Stimulated activated CD4-positive, alpha-beta T cell treated with anti-CD3 and anti-CD28 coated beads, Interleukin-15, amount 100 ng/mL, for 1 hour (primary cell): ENCODE results near the gene CILP2.
A peak's percentile ranks its signal among the peaks of the same experiment; 100 is the strongest.

Experiments
- DNase-seq, 2 donors: peaks; one replicate each; pipeline ENCODE4 v3.0.0-alpha.2; 2020; ENCODE audit warnings: low read depth in 1 of 2, low spot score in 1 of 2

CILP2 gene

DNA sequence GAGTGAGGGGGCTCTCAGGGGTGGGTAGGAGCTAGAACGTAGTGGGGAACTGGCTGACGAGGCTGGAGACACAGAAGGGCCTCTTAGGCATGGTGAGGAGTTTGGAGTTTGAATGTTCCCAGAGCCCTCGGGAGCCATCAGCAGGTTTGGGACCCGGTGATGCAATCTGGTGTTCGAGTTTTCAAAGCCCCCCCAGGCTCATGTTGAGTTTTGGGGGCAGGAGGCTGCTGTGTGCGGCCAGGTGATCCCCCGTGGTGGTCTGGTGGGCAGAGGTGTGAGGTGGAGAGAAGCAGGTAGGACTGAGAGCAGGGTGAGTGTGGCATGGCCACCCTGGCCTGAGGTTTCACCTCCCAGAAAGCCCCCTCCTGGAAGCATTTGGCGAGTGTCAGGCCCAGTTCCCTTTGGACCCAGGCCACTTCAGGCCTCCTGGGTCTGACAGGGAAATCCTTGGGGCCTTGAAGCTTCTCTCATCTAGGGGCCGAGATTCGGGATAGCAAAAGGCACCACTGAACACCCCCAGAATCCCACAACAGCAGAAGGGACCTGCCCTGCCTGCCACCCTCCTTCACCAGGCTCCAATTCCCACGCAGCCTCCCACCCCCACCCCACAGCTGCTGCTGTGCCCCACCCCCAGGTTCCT lies 8.2 kb upstream of the CILP2 start:
- DNase-seq, result no peak

DNA sequence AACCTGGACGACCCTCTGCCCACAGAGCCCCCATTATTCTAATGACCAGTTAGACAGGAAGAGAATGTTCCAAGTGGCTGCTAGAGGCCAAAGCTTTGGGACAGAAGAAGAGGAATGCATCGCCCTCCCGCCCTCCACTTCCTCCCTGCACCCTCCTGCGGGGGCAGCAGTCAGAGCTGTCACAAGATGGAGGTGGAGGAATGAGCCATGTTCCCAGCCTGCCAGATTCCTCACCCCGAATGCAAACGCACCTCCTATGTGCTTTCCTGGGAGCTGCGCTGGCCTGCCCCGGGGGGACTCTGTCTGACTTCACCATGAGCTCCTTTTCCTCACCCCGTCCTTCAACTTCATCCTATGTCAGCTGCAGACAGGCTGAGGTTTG lies 7.7 kb upstream of the CILP2 start:
- DNase-seq, result no peak

DNA sequence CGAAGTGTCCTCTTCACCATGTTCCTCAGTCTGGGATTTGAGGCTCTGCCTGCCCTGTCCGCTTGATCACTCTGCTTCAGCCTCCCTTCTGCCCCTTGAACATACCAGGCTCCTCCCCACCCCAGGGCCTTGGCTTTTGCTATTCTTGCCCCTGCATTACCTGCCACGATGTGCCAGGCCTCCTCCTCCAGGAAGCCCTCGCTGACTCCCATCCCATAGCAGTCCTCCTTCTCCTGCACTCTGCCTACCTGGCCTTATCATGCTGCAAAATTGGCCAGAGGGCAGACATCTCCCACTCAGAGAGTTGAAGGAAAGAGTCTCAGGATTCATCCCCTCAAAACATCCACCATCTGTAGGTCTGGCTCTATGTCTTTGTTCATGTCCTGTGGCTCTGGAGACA lies 7.2 kb upstream of the CILP2 start:
- no peak for DNase-seq

DNA sequence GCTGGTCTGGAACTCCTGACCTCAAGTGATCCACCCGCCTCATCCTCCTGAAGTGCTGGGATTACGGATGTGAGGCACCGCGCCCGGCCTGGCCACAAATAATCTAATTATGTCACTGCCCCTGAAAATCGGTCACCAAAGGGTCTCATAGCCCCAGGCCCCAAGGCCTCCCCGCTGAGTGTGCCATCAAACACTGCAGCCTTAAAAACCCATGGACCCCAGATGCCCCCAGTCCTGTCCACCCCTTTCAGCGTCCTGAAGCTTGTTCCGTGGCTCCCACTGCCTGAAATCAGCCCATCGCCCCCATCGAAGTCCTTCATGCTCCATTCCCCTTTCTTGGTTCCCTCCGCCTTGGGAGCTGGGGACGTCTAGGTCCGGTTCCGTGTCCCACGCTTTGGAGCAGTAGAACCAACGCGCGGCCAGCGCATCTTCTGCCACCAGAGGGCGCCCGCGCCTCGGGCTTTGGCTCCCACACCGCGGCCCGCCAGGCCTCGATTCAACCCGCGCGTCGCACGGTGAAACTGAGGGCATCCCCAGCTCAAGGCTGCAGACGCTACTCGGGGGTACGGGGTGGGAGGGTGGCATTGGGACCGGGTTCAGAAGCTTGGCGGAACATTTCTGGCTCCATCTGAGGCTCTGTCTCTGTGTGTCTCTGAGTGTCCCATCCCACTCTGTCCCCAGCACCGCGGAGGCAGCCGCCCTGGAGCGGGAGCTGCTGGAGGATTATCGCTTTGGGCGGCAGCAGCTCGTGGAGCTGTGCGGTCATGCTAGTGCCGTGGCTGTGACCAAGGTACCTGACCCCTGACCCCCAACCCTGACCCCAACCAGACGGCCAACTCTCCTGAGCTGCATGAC lies 5.9 kb upstream of the CILP2 start:
- DNase-seq, result peak; percentile 73 to 88

DNA sequence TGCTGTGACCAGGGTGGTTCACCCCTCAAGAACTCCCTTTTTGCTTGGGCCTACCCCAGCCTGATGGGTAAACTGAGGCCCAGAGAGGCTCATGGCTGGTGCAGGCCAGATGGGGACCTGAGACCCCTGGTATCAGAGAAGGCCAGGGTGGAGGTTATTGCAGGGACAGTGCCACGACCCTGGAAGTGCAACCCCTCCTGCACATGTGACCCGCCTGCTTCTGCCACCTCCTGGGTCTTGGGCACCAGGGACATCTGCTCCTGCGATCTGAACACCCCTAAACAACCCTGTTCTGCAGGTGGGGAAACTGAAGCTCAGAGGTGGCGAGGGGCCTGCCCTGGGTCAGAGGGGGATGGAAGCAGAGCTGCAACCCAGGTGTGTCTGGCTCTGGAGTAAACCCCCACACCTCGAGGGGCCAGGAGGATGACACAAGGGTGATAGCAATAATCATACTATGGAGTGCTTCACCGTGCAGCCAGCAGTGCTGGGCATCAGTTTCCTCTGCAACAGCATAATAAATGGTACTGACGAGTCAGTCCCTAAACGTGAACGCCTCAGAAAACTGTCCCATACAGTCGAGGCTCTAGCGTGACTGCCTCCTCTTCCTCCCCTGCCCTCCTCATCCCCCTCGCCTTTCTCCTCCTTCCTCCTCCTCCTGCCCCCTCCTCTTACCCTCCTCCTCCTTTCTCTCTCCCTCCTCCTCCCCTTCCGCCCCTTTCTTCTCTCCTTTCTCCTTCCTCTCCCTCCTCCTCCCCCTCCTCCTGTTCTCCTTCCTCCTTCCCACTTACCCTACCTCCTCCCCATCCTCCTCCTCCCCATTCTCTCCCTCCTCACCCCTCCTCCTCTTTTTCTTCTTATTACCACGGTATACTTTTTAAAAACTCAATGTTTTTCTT lies 5.0 kb upstream of the CILP2 start:
- no peak for DNase-seq

DNA sequence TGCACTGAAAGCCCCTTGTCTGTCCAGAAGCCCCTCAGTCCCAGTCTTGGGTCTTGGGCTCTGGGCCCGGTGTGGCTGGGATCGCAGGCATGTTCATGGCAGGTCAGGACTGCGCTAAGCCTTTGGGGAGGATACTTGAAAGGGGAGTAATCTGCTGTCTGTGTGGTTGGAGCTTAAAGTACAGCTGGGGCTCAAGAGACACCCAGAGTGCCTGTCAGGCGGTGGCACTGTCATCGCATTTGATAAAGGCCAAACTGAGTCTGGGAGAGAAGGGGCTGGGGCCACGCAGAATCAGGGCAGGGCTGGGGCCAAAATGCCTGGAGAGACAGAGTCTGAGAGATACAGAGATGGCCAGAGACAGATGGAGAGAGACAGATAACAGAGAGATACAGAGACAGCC lies 4.2 kb upstream of the CILP2 start:
- DNase-seq, result no peak

DNA sequence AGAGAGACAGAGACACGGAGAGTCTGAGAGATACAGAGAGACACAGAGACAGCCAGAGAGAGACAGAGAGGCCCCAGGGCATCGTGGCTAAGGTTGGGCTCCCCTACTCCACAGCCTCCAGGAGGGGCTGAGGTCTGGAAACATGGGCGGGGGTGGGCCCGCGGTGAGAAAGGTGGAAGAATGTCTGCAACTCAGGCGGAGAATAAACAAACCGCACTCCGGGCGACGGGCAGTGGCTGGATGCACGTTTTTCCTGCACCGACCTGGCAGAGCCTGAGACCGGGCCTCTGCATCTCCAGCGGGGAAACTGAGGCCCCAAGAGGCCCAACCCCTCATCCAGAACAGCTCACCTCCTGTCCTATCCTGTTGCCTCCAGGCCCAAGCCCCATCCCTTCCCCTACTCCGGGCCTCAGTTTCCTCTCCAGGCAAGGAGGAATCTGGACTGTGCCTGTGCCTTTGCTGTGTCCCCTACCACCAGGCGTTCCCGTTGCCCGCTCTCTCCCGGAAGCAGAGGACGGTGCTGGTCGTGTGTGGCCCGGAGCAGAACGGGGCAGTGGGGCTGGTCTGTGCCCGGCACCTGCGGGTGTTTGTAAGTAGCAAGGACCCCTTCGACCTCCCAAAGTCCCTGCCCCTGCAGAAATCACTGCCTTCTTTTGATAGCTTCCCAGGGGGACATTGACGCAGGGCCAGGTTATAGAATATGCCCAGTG lies 3.4 kb upstream of the CILP2 start:
- no peak for DNase-seq

DNA sequence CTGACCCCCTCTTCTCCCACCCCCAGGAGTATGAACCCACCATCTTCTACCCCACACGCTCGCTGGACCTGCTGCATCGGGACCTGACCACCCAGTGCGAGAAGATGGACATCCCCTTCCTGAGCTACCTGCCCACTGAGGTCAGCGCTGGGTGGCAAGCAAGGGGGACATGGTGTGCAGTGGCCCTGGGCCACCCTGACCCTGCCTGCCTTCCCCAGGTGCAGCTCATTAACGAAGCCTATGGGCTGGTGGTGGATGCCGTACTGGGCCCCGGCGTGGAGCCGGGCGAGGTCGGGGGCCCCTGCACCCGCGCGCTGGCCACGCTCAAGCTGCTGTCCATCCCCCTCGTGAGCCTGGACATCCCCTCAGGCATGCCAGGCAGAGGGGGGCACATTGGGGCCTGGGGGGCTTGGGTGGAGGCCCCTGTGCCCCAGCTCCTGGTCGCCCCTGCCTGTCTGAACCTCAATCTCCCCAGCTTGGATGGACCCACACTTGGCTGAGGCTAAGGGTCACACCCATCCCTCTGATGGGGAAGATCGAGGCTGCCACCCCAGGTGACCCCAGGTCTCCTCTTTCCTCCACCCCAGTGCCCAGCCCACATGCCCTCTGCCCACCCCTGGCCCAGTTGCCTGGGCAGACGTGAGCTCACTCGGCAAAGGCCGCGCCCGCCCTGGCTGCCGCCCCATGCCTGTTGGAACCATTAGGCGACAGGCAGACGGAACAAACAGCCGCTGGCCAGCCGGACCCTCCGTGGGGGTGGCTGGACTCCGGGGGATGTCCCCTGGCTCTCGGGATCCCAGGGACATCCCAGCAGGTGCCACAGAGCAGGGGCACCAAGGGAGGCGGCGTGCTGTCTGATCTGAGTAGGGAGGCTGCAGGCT lies 2.5 kb upstream of the CILP2 start:
- no peak for DNase-seq

DNA sequence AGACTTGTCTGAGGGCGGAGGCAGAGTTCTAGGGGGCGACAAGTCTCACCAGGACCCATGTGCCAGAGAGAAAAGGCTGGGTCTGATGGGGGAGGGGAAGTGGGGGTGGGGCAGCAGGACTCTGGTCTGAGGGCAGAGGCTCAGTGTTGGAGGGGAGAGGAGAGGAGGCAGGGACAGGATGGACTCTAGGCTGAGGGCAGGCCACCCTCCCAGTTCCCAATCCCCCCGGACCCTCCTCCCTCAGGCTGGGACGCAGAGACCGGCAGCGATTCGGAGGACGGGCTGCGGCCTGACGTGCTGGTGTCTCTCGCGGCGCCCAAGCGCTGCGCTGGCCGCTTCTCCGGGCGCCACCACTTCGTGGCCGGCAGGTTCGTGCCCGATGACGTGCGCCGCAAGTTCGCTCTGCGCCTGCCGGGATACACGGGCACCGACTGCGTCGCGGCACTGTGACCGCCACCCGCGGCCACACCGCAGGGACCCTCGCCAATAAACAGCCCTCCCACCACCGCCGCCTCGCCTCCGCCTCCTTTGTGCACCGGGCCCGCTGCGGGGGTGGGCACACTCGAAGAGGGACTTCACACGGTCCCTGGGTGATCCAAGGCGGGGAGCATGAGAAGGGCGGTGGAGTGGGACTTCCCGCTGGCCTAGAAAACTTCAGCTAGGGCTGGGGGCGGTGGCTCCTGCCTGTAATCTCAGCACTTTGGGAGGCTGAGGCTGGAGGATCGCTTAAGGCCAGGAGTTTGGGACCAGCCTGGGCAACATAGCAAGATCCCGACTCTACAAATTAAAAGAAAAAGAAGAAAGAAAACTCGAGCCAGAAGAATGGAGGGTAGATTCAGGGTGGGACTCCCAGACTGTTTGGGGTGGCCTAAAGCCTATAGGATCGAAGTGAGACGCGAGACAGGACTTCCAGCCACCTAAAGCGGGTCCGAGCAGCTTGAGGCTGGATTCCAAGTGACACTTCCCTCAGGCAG lies 703 bp upstream of the CILP2 start:
- no peak for DNase-seq

DNA sequence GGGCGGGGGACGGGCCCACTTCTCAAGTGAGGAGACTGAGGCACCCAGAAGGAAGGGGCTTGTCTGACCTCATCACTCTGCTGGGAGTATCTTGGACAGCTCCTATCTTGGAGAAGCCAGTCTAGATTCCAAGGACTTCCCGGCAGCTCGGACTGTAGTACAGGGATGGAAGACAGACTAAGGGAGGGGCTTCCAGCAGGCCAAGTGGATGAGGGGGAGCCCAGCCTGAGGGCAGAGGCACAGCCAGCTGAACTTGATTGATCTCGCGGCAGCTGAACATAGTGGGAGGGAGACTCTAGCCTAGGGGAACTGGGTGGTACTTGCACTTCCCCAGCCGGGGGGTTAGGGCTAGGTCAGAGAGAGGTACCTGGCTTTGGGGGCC lies 711 bp downstream of the CILP2 start:
- DNase-seq, result no peak

DNA sequence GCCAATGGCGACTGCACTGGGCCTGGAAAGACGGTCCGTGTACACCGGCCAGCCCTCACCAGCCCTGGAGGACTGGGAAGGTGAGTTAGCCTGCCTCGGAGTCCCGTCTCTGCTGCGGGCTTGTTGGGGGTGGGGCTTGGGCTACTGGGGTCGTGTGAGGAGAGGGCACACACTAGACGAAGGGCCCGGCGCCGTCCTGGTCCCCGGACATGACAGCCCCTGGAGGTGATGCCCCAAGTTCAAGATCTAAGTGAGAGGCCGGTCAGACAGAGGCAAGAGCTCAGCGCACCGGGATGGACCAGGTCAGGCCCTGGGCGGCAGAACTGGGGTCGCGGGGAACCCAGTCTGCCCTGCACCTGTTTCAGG lies 1.6 kb downstream of the CILP2 start:
- no peak for DNase-seq

DNA sequence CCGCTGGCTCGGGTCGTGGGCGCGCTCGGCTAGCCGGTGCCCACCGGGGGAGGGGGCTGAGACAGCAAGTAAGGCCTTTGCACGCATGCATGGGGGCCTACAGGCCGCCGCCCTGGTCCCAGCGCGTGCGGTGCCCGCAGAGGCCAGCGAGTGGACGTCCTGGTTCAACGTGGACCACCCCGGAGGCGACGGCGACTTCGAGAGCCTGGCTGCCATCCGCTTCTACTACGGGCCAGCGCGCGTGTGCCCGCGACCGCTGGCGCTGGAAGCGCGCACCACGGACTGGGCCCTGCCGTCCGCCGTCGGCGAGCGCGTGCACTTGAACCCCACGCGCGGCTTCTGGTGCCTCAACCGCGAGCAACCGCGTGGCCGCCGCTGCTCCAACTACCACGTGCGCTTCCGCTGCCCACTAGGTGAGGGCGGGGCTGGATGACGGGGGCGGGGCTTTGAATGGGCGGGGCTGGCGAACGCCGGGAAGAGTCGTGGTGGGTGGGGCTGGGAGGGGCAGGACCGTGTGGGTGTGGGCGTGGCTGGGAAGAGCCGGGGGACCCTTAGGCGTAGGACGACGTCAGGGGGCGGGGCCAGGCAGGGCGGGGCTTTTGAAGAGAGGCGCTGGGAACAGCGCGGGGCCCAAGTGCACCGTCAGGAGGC lies 2.1 kb downstream of the CILP2 start:
- DNase-seq, result peak in 1 of 2 donors; percentile 57

DNA sequence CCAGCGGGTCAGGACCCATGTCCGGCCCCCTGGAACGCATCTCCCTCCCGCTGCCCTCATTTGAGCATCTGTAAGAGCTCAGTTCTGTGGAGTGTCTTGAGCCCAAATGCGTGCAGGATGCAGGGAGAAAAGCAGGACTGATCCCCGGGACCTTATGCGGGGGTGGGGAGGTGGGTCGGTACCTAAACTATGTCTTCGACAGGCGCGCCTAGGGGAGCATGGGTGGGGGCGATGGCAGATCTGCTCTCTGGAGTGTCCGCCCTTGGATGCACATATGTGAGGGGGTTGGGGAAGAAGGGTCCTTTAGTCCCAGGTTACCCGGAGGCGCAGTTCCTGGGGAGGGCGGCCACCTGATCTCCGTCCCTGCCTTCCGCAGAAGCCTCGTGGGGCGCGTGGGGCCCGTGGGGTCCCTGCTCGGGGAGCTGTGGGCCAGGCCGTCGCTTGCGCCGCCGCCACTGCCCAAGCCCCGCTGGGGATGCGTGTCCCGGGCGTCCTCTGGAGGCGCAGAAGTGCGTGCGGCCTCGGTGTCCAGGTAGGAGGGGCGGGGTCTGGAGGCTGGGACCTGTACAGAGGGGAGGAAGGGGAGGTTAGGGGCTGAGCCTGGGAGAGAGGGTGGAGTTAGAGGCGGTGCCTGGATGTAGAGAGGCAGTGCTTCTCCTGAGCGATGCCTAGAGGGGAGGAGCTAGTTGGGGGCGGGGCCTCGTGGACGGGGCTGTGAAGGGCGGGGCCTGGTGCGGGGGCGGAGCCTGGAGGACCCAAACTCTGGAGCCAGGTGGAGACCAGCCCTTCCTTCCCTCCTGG lies 2.9 kb downstream of the CILP2 start:
- peak; percentile 45 to 69 for DNase-seq

DNA sequence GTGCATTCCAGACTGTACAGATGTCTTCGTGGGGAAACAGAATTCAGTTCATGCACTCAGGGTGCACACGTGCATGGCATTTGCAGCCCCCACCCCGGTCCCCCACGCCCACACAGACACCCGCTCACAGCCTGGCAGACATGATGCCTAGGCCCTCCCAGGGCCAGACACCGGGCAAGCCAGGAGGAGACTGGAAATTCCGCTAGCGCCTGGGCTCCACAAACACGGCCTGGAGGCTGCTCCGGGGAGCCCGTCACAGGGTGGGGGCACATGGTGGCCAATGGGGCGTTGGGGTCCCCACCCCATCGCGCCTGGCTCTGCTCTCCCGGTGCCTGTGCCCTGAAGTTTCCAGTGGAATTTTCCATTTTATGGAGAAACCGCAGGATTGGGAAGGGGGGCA lies 3.6 kb downstream of the CILP2 start:
- no peak for DNase-seq

DNA sequence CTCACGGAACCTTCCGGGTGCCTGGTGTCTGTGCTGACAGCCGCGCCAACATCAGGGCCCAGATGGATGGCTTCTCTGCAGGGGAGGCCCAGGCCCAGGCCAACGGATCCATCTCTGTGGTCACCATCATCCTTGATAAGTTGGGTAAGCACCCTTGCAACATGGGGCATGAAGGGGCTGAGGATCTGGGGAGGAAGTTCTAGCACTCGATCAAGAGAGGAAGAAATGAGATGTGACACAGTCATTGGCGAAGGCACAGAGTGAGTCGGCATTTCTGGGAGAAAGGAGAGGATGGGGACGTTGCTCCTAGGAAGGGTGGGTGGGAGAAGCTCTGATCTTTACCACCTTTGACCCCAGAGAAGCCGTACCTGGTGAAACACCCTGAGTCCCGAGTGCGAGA lies 4.4 kb downstream of the CILP2 start:
- DNase-seq, result no peak

DNA sequence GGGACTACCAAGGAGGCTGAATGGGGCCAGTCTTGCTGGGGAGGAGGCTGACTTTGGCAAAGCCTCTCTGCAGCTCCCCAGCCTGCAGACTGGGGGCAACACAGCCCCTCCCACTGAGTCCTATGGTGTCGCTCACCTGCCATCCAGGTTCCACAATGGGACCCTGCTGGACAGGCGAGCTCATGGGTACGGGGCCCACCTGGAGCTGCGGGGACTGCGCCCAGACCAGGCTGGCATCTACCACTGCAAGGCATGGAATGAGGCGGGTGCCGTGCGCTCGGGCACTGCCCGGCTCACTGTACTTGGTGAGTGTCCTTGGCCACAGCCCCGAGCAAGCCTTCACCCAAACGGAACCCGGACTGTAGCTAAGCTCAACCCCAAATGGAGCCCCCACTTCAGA lies 5.0 kb downstream of the CILP2 start:
- DNase-seq, result no peak

DNA sequence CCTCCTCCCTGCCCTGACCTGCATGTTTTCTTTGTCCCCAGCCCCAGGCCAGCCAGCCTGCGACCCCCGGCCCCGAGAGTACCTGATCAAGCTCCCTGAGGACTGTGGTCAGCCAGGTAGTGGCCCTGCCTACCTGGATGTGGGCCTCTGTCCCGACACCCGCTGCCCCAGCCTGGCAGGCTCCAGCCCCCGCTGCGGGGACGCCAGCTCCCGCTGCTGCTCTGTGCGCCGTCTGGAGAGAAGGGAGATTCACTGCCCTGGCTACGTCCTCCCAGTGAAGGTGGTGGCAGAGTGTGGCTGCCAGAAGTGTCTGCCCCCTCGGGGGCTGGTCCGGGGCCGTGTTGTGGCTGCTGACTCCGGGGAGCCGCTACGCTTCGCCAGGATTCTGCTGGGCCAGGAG lies 5.6 kb downstream of the CILP2 start:
- no peak for DNase-seq
